Activated CD8-positive, alpha-beta memory T cell treated with anti-CD3 and anti-CD28 coated beads for 4 hours (primary cell): ENCODE measurements around the gene KLF5.
"Not testable (repeated sequence)": the region's sequence is repeated elsewhere in the genome, so short reads cannot be mapped to it uniquely, and the experiment has no call there.

Source experiments
- DNase-seq, 2 donors: peaks; one replicate each; pipeline ENCODE4 v3.0.0-alpha.2; 2020; ENCODE audit warnings: low read depth in 2 of 2

KLF5 gene

DNA sequence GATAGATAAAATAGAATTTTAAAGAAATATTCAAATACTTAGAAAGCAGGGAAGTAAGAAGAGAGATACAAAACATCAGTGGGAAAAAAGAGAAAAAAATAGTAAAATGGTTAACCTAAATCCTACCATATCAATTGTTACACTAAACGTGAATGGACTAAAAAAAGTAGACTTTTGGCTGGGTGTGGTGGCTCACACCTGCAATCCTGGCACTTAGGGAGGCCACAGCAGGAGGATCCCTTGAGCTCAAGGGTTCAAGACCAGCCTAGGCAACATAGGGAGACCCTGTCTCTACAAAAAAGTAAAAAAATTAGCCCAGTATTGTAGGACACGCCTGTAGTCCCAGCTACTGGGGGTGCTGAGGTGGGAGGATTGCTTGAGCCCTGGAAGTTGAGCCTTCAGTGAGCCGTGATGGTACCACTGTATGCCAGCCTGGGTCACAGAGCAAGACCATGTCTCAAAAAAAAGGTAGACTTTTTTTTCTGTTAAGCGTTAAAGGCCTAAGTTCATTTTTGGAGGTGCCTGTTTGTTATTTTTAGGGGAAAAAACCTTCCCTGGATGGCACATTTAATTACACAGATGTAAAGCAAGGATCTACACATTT lies 29.6 kb downstream of the KLF5 start:
- DNase-seq = no peak

- DNase-seq = no peak
Measured at GRCh38 chr13:73089213-73089612, 30.4 kb downstream of the KLF5 start.

GRCh38 chr13:73090116-73090822 lies 31.5 kb downstream of the KLF5 start:
- DNase-seq = no peak

DNA sequence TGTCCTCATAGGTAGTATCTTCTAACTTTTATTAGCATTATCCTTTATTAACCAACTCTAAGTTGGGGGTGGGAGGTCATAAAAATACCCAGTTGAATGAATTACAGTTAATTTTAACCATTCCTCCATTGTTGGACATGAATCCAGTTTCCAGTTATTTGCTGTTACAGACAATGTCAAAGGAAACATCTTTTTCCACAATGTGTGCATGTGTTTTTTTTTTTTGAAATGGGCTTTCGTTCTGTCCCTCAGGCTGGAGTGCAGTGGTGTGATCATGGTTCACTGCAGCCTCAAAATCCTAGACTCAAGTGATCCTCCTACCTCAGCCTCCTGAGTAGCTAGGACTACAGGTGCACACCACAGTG lies 32.0 kb downstream of the KLF5 start:
- no peak for DNase-seq

GRCh38 chr13:73092829-73093228 lies 34.0 kb downstream of the KLF5 start:
- DNase-seq = no peak

DNA sequence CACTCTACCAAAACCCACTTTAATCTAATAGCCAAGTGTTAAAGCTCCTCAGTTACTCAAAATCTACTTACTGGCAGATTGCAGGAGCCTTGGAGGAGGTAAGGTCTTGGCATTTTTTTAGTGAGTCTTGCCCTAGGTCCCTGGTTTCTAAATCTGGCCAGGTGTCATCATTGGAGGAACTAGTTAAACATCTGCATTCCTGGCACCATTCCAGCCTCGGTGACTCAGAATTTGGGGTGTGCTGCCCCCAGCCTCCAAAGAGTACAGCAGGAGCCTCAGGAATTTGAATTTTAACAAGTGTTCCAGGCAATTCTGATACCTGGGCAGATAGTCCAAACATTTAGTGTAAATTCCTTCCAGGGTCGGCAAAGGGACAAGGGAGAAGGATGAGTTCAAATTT lies 37.4 kb downstream of the KLF5 start:
- DNase-seq = no peak

DNA sequence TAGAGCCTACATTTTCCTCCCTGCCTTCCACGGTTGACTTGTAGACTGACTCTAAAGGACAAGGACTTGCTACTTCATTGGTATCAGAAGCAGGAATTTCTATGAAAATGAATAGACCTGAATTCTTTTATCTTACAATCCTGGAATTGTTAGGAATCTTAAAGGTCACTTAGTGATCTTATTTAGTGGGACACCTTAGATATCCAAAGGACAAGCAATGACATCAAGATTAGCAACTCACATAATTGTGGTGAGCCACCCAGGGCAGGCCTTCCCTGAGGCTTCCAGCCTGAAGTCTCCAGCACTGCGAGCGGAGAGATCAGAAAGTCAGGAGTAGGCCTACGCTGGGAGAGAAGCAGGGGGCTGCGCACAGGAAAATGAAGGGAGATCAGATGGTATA lies 37.8 kb downstream of the KLF5 start:
- no peak for DNase-seq

DNA sequence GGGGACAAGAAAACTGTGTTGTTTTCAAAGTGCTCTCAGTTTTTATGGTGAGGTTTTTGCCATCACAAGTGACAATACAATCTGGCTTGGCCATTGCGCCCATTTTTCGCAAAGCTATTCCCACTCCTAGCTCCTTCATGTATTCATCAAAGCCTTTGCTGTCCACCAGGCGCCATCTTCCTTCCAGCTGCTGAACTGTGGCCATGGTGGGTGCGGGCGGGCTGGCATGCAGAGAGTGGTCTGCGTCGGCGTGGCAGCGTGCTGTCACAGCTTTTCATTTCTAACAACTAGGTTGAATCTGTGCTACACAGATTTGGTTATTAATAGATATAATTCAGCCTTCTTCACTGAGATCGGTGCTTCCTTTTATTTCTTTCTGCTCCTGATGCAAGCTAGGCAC lies 42.0 kb downstream of the KLF5 start:
- not testable (repeated sequence) for DNase-seq

DNA sequence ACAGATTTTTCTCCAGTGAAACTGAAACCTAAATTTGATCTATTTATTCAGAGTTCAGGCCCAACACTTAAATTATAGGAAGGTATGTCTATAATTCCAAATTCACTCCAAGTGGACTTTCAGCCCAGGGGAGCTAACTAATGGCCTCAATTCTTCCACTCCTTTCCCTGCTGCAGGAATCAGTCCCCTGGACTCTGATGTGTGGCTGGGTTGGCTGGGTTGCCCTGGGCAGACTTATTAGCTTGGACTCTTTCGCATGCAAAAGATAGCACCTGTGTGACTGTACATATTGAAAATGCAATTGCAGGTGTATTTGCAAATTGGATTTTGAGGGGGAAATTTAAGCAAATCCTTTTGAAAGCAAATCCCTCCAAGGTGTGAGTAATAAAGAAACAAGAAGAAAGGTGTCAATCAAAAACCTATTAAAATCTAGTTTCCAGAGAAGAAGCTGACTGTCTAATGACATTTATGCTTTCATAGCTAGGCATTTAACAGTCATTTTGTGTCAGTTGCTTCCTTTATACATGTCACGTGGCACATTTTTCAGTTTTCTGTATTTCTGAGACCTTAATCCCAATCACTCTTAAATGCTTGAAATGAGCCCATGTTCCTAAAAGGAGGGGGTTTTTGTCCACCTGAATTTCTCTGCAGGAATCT lies 42.7 kb downstream of the KLF5 start:
- DNase-seq = no peak

DNA sequence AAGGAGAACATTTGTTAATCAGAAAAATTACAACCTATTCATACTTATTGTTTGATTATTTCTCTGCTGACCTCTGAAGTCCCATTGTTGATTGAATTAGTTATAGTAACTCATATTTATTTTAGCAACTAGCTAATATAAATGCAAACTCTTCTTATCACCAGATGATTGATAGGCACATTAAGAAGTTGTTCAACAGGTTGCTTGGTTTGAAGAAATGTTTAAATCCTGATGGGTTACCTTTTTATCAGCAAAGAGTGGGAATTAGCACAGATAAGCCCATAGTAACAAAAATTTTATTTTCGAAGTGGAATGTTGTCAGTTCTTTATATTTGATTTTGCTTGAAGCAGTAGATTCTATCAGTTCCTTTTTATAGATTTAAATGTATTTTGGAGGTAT lies 44.4 kb downstream of the KLF5 start:
- no peak for DNase-seq

DNA sequence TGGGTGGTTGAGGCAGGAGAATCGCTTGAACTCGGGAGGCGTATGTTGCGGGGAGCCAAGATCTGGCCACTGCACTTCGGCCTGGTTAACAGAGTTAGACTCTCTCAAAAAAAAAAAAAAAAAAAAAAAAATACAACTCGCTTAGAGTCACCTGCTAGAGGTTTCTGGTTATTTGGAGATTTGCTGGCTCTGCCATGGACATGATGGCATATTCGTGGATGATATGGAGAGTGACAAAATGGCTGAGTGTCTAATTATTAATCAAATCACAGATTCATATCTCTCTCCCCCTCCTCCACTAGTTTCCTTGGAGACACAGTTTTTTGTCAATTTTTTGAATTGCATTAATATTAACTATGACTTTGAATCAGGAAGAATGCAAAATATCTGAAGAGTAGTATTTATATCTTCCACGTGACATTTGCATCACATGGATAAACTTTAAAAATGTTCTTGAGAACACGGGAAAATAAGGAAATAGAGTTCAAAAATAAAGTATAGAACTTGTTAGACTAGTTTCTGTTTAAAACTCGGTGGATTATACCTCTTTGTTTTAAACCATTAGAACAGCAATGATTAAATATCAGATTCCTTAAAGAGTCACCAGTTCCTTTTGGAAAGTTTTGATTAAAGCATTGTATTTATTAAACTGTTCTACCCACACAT lies 47.8 kb downstream of the KLF5 start:
- no peak for DNase-seq

- DNase-seq = no peak
Measured at GRCh38 chr13:73107481-73107880, 48.7 kb downstream of the KLF5 start.

DNA sequence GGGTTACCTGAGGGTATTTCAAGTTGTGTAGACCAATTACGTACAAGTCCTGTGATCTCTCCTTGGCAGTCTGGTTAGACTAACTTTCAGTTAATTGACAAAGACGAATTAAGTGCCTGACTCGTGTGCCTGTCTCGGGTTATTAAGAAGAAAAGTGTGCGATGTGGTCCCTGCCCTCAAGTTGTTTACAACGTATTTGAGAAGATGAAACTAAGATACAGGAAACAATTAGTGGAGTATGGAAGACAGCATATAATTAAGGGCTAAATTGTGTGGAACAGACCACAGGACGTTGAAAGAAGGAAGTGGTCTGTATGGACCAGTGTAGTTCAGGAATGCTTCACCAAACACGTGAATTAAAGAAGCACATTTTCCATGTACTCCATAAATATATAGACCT lies 49.2 kb downstream of the KLF5 start:
- no peak for DNase-seq

DNA sequence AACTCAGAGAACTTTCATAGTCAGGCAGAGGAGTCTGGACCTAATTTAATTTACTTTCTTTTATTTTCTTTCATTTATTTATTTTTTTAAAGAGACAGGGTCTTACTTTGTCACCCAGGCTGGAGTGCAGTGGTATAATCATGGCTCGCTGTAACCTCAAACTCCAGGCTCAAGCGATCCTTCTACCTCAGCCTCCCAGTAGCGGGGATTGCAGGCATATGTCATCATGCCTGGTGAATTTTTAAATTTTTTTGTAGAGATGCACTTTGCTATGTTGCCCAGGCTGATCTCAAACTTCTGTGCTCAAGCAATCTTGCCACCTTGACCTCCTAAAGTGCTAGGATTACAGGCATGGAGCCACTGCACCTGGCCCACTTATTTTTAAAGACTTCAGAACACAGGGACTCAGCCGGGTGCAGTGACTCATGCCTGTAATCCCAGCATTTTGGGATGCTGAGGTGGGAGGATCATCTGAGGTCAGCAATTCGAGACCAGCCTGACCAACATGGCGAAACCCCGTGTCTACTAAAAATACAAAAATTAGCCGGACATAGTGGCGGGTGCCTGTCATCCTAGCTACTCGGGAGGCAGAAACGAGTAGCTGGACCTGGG lies 50.6 kb downstream of the KLF5 start:
- DNase-seq = no peak

GRCh38 chr13:73109969-73110368 lies 51.2 kb downstream of the KLF5 start:
- DNase-seq = no peak

DNA sequence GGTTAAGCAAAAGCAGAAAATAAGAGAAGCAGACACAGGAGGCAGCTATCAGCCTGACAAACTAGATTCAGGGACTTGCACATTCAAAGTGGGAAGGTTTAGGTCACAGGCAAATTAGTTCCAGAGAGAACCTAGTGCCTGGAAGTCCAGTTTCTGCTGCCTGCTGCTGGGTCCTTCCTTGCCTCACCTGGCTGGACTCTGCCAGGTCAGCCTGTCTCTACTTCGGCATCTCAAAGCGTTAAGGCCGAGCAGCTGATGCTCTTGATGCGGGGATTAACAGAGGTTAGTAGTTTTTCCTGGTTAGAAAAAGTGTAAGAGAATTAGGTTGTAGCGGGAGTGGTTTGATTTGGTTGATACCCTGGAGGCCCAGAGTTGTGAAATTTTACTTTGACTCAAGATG lies 52.0 kb downstream of the KLF5 start:
- DNase-seq = no peak

GRCh38 chr13:73111331-73111730 lies 52.5 kb downstream of the KLF5 start:
- DNase-seq = no peak

- no peak for DNase-seq
Measured at GRCh38 chr13:73119612-73120011, 60.8 kb downstream of the KLF5 start.
